Testis (tissue), 2 donors: ENCODE measurements around the gene PRPH.
"Not testable (repeated sequence)": the region's sequence is repeated elsewhere in the genome, so short reads cannot be mapped to it uniquely, and the experiment has no call there.

Experiments
- CTCF ChIP-seq, 3 experiments: fragments of 450-650 bp in 2 of 3; fragments of 200-600 bp in 1 of 3; sonication (generic) in 1 of 3; IDR thresholded peaks; one replicate each; pipeline ENCODE4 v1.5.1; 2016 to 2019; ENCODE audit warnings: antibody characterized with exemption in 3 of 3, mild to moderate bottlenecking in 2 of 3, moderate library complexity in 1 of 3
- POLR2A ChIP-seq: fragments of 450-650 bp; IDR thresholded peaks from one replicate; pipeline ENCODE4 v1.6.1; 2017; ENCODE audit warnings: antibody characterized with exemption, mild to moderate bottlenecking, moderate library complexity

- TF ChIP-seq CTCF (IDR thresholded peaks at IDR 0.05); POLR2A: not testable (repeated sequence)
Measured at GRCh38 chr12:49282740-49283375, 12.1 kb upstream of the PRPH start.
